ENCODE data around the gene FBXL17. TPM values are rescaled to one million over a fixed set of nuclear protein-coding genes. Genes with fewer than 3 reads are reported as not detected.

FBXL17 gene
- total and polyA plus RNA-seq, 2 of the 13 experiments (the other 11 are each of a cell fraction or from before 2014, with no cell fraction given): 3.0 to 7.9 TPM

DNA sequence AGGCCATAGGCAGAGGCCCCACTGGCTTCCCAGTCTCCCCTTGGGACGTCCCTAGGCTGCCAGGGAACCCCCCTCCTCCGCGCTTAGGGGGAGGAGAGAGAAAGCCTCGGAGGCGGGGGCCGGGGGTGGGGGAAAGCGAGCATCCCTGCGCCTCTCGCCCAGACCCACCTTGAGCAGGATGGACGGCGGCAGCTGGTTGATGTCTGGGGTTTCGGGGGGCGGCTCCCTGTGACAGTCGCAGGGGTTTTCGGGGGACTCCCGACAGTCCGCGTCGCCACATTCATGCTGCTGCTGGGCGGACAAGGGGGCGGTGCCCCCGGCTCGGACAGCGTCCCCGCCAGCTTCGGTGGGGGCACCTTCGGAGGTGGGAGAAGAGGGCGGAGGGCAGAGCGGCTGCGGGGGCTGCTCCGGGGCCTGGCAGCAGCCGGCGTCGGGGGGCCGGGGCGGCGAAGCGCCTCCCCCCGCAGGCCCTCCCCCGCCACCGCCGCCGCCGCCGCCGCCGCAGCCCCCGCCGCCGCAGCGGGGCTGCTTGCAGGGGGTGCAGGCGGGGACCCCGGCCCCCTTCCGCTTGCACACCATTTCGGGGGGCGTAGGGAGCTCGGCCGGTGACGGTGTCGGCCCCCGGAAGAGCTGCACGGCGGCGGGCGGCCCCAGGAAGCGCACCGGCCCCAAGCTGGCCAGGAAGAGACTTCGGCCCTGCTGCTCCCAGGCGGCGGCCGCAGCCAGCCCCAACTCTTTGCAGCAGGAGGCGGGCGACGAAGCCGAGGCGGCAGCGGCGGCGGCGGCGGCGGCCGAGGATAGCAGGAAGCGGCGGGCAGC, 1.2 kb downstream of the FBXL17 start (continued):
- TF ChIP-seq CAMTA2 (CRISPR knock-in tag; IDR thresholded peaks at IDR 0.05; ENCODE audit: borderline replicate concordance): no peak
- TF ChIP-seq, protein P1, sequence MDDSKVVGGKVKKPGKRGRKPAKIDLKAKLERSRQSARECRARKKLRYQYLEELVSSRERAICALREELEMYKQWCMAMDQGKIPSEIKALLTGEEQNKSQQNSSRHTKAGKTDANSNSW (CRISPR knock-in tag; IDR thresholded peaks at IDR 0.05; ENCODE audit: borderline replicate concordance): no peak
- TF ChIP-seq SUZ12 (IDR thresholded peaks at IDR 0.05; ENCODE audit: low read depth, low read length): no peak
- 0 out of 2 replicates have a peak, but pooled peaks have one; percentile 28 for TF ChIP-seq PHF21A (CRISPR knock-in tag; IDR thresholded peaks at IDR 0.05)
- TF ChIP-seq, protein P2, sequence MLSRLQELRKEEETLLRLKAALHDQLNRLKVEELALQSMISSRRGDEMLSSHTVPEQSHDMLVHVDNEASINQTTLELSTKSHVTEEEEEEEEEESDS (CRISPR knock-in tag; IDR thresholded peaks at IDR 0.05; ENCODE audit: borderline replicate concordance): no peak
- TF ChIP-seq ZNF768 (CRISPR knock-in tag; IDR thresholded peaks at IDR 0.05): peak; percentile 23; the same call in 1 of the 2 replicates
- TF ChIP-seq ZNF260 (CRISPR knock-in tag; IDR thresholded peaks at IDR 0.05; ENCODE audit: borderline replicate concordance, low read depth): no peak
- TF ChIP-seq SMC3 (IDR thresholded peaks at IDR 0.05; ENCODE audit: low read length): no peak
- TF ChIP-seq, protein P3, sequence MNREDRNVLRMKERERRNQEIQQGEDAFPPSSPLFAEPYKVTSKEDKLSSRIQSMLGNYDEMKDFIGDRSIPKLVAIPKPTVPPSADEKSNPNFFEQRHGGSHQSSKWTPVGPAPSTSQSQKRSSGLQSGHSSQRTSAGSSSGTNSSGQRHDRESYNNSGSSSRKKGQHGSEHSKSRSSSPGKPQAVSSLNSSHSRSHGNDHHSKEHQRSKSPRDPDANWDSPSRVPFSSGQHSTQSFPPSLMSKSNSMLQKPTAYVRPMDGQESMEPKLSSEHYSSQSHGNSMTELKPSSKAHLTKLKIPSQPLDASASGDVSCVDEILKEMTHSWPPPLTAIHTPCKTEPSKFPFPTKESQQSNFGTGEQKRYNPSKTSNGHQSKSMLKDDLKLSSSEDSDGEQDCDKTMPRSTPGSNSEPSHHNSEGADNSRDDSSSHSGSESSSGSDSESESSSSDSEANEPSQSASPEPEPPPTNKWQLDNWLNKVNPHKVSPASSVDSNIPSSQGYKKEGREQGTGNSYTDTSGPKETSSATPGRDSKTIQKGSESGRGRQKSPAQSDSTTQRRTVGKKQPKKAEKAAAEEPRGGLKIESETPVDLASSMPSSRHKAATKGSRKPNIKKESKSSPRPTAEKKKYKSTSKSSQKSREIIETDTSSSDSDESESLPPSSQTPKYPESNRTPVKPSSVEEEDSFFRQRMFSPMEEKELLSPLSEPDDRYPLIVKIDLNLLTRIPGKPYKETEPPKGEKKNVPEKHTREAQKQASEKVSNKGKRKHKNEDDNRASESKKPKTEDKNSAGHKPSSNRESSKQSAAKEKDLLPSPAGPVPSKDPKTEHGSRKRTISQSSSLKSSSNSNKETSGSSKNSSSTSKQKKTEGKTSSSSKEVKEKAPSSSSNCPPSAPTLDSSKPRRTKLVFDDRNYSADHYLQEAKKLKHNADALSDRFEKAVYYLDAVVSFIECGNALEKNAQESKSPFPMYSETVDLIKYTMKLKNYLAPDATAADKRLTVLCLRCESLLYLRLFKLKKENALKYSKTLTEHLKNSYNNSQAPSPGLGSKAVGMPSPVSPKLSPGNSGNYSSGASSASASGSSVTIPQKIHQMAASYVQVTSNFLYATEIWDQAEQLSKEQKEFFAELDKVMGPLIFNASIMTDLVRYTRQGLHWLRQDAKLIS (CRISPR knock-in tag; IDR thresholded peaks at IDR 0.05): no peak
- TF ChIP-seq, protein P4, sequence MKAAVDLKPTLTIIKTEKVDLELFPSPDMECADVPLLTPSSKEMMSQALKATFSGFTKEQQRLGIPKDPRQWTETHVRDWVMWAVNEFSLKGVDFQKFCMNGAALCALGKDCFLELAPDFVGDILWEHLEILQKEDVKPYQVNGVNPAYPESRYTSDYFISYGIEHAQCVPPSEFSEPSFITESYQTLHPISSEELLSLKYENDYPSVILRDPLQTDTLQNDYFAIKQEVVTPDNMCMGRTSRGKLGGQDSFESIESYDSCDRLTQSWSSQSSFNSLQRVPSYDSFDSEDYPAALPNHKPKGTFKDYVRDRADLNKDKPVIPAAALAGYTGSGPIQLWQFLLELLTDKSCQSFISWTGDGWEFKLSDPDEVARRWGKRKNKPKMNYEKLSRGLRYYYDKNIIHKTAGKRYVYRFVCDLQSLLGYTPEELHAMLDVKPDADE (CRISPR knock-in tag; IDR thresholded peaks at IDR 0.05): no peak
- TF ChIP-seq MBD4 (IDR thresholded peaks at IDR 0.05; ENCODE audit: borderline replicate concordance, low read length): no peak
- TF ChIP-seq NKX3-1 (CRISPR knock-in tag; IDR thresholded peaks at IDR 0.05): no peak
- peak; percentile 27; the same call in 1 of the 2 replicates for TF ChIP-seq ZNF143 (CRISPR knock-in tag; IDR thresholded peaks at IDR 0.05)
- TF ChIP-seq, protein P5, sequence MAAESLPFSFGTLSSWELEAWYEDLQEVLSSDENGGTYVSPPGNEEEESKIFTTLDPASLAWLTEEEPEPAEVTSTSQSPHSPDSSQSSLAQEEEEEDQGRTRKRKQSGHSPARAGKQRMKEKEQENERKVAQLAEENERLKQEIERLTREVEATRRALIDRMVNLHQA (CRISPR knock-in tag; IDR thresholded peaks at IDR 0.05): no peak
- TF ChIP-seq ZNF644 (CRISPR knock-in tag; IDR thresholded peaks at IDR 0.05; ENCODE audit: low read depth): no peak; the same call in 1 of the 2 replicates
- no peak for TF ChIP-seq ZNF451 (CRISPR knock-in tag; IDR thresholded peaks at IDR 0.05)
- TF ChIP-seq MED8 (CRISPR knock-in tag; IDR thresholded peaks at IDR 0.05; ENCODE audit: insufficient replicate concordance): no peak
- TF ChIP-seq GABPA (IDR thresholded peaks at IDR 0.05; ENCODE audit: low read depth, low read length): peak; percentile 47; the same call in 1 of the 2 replicates
- TF ChIP-seq GABPA (CRISPR knock-in tag; IDR thresholded peaks at IDR 0.05; ENCODE audit: low read depth): no peak
- TF ChIP-seq PPARG (CRISPR knock-in tag; conservative IDR thresholded peaks at IDR 0.05): no peak
- no peak for TF ChIP-seq SP2 (CRISPR knock-in tag; IDR thresholded peaks at IDR 0.05)
- TF ChIP-seq SRSF9 (IDR thresholded peaks at IDR 0.05; ENCODE audit: borderline replicate concordance, insufficient read depth, low read depth, low read length, poor library complexity, severe bottlenecking): no peak
- TF ChIP-seq GFI1 (CRISPR knock-in tag; IDR thresholded peaks at IDR 0.05; ENCODE audit: borderline replicate concordance): no peak
- TF ChIP-seq ZZZ3 (CRISPR knock-in tag; IDR thresholded peaks at IDR 0.05; ENCODE audit: borderline replicate concordance): no peak
